HEK293 (cell line): ENCODE data around the gene DHCR7.
A peak's percentile ranks its signal among the peaks of the same experiment; 100 is the strongest.

Experiments
- GLI4 ChIP-seq: fragments of 450-650 bp; formaldehyde crosslinking; IDR thresholded peaks from 2 replicates; pipeline ENCODE4 v1.5.1; 2016; ENCODE audit warnings: missing biosample characterization, missing genetic modification characterization
- OSR2 ChIP-seq: fragments of 450-650 bp; formaldehyde crosslinking; IDR thresholded peaks from 2 replicates; pipeline ENCODE4 v1.5.1; 2016; ENCODE audit warnings: missing biosample characterization, missing genetic modification characterization
- RBAK ChIP-seq: fragments of 450-650 bp; formaldehyde crosslinking; IDR thresholded peaks from 2 replicates; pipeline ENCODE4 v1.5.1; 2016; ENCODE audit warnings: missing biosample characterization, missing genetic modification characterization
- SCRT2 ChIP-seq: fragments of 450-650 bp; formaldehyde crosslinking; IDR thresholded peaks from 2 replicates; pipeline ENCODE4 v1.5.1; 2016; ENCODE audit warnings: missing biosample characterization, missing genetic modification characterization
- SP2 ChIP-seq: fragments of 450-650 bp; formaldehyde crosslinking; IDR thresholded peaks from 2 replicates; pipeline ENCODE4 v1.5.1; 2016; ENCODE audit warnings: missing biosample characterization, missing genetic modification characterization
- ZBTB21 ChIP-seq: fragments of 450-650 bp; formaldehyde crosslinking; IDR thresholded peaks from 2 replicates; pipeline ENCODE4 v1.5.1; 2017; ENCODE audit warnings: missing biosample characterization, missing genetic modification characterization
- ZBTB48 ChIP-seq: fragments of 450-650 bp; formaldehyde crosslinking; IDR thresholded peaks from 2 replicates; pipeline ENCODE4 v1.5.1; 2016; ENCODE audit warnings: missing biosample characterization, missing genetic modification characterization
- ZBTB8A ChIP-seq: fragments of 450-650 bp; formaldehyde crosslinking; IDR thresholded peaks from 2 replicates; pipeline ENCODE4 v1.5.1; 2016; ENCODE audit warnings: missing biosample characterization, missing genetic modification characterization
- ZFP3 ChIP-seq: fragments of 450-650 bp; formaldehyde crosslinking; IDR thresholded peaks from 2 replicates; pipeline ENCODE4 v1.5.1; 2016; ENCODE audit warnings: low read depth, missing biosample characterization, missing genetic modification characterization
- ZNF157 ChIP-seq: fragments of 450-650 bp; formaldehyde crosslinking; IDR thresholded peaks from 2 replicates; pipeline ENCODE4 v1.5.1; 2016; ENCODE audit warnings: missing biosample characterization, missing genetic modification characterization
- ZNF169 ChIP-seq: fragments of 450-650 bp; formaldehyde crosslinking; IDR thresholded peaks from 2 replicates; pipeline ENCODE4 v1.5.1; 2016; ENCODE audit warnings: missing biosample characterization, missing genetic modification characterization
- ZNF211 ChIP-seq: fragments of 450-650 bp; formaldehyde crosslinking; IDR thresholded peaks from 2 replicates; pipeline ENCODE4 v1.5.1; 2016; ENCODE audit warnings: low read depth, missing biosample characterization, missing genetic modification characterization
- ZNF274 ChIP-seq, 2 experiments: fragments of 200-500 bp in 1 of 2; fragments of 450-650 bp in 1 of 2; sonication (Bioruptor generic) in 1 of 2; formaldehyde crosslinking in 1 of 2; IDR thresholded peaks; 2 replicates each; pipeline versions ENCODE4 v1.5.1 to v1.6.1; 2014 to 2016; ENCODE audit warnings: borderline replicate concordance in 1 of 2, inconsistent platforms in 1 of 2, low read length in 1 of 2, missing biosample characterization in 1 of 2, missing genetic modification characterization in 1 of 2
- ZNF391 ChIP-seq: fragments of 450-650 bp; formaldehyde crosslinking; IDR thresholded peaks from 2 replicates; pipeline ENCODE4 v1.5.1; 2016; ENCODE audit warnings: low read depth, missing biosample characterization, missing genetic modification characterization, borderline replicate concordance
- ZNF394 ChIP-seq: fragments of 450-650 bp; formaldehyde crosslinking; IDR thresholded peaks from 2 replicates; pipeline ENCODE4 v1.5.1; 2016; ENCODE audit warnings: missing biosample characterization, missing genetic modification characterization, mild to moderate bottlenecking, moderate library complexity, borderline replicate concordance
- ZNF48 ChIP-seq: fragments of 450-650 bp; formaldehyde crosslinking; IDR thresholded peaks from 2 replicates; pipeline ENCODE4 v1.5.1; 2016; ENCODE audit warnings: missing biosample characterization, missing genetic modification characterization
- ZNF514 ChIP-seq: fragments of 450-650 bp; formaldehyde crosslinking; IDR thresholded peaks from 2 replicates; pipeline ENCODE4 v1.5.1; 2016; ENCODE audit warnings: missing biosample characterization, missing genetic modification characterization
- ZNF548 ChIP-seq: fragments of 450-650 bp; formaldehyde crosslinking; IDR thresholded peaks from 2 replicates; pipeline ENCODE4 v1.5.1; 2016; ENCODE audit warnings: missing biosample characterization, missing genetic modification characterization
- ZNF549 ChIP-seq: fragments of 450-650 bp; IDR thresholded peaks from 2 replicates; pipeline ENCODE4 v1.5.1; 2018; ENCODE audit warnings: missing biosample characterization, missing genetic modification characterization, mild to moderate bottlenecking, inconsistent platforms, moderate library complexity
- ZNF596 ChIP-seq: fragments of 450-650 bp; IDR thresholded peaks from 2 replicates; pipeline ENCODE4 v1.5.0; 2018; ENCODE audit warnings: missing biosample characterization, mild to moderate bottlenecking, missing genetic modification characterization, moderate library complexity
- ZNF654 ChIP-seq: fragments of 450-650 bp; formaldehyde crosslinking; IDR thresholded peaks from 2 replicates; pipeline ENCODE4 v1.5.1; 2016; ENCODE audit warnings: low read depth, missing biosample characterization, missing genetic modification characterization
- ZSCAN16 ChIP-seq: fragments of 450-650 bp; formaldehyde crosslinking; IDR thresholded peaks from 2 replicates; pipeline ENCODE4 v1.5.1; 2016; ENCODE audit warnings: missing biosample characterization, missing genetic modification characterization
- TF ChIP-seq, protein P1 (sequence below): fragments of 450-650 bp; formaldehyde crosslinking; IDR thresholded peaks from 2 replicates; pipeline ENCODE4 v1.5.1; 2016; ENCODE audit warnings: missing biosample characterization, missing genetic modification characterization
- TF ChIP-seq, protein P2 (sequence below): fragments of 450-650 bp; formaldehyde crosslinking; IDR thresholded peaks from 2 replicates; pipeline ENCODE4 v1.5.1; 2016; ENCODE audit warnings: missing biosample characterization, missing genetic modification characterization
- TF ChIP-seq, protein P3 (sequence below): fragments of 450-650 bp; formaldehyde crosslinking; IDR thresholded peaks from 2 replicates; pipeline ENCODE4 v1.5.1; 2016; ENCODE audit warnings: missing biosample characterization, missing genetic modification characterization
- TF ChIP-seq, protein P4 (sequence below): fragments of 450-650 bp; IDR thresholded peaks from 2 replicates; pipeline ENCODE4 v1.5.1; 2018; ENCODE audit warnings: missing biosample characterization, missing genetic modification characterization
- TF ChIP-seq, protein P5 (sequence below): fragments of 450-650 bp; formaldehyde crosslinking; IDR thresholded peaks from 2 replicates; pipeline ENCODE4 v1.5.1; 2017; ENCODE audit warnings: missing biosample characterization, missing genetic modification characterization
- TF ChIP-seq, protein P6 (sequence below): fragments of 450-650 bp; IDR thresholded peaks from 2 replicates; pipeline ENCODE4 v1.5.1; 2018; ENCODE audit warnings: missing biosample characterization, mild to moderate bottlenecking, missing genetic modification characterization

DHCR7 gene

DNA sequence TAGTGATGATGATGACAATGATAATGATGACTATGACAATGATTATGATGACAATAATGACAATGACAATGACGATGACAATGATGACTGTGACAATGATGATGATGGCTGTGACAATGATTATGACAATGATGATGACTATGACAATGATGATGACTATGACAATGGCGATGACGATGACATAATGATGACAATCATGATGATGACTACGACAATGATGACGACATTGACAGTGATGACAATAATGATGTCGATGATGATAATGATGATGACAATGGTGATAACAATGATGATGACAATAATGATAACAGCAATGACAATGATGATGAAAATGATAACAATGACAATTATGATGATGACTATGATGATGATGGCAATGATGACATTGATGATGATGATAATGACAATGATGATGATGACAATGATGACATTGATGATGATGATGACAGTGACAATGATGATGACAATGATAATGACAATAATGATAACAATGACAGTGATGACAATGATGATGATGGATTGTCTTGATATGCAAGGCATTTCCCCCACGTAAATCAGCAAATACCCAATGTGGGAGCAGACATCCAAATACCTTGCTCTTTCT is 37.7 kb downstream of the DHCR7 start (continued):
- TF ChIP-seq, protein P1, sequence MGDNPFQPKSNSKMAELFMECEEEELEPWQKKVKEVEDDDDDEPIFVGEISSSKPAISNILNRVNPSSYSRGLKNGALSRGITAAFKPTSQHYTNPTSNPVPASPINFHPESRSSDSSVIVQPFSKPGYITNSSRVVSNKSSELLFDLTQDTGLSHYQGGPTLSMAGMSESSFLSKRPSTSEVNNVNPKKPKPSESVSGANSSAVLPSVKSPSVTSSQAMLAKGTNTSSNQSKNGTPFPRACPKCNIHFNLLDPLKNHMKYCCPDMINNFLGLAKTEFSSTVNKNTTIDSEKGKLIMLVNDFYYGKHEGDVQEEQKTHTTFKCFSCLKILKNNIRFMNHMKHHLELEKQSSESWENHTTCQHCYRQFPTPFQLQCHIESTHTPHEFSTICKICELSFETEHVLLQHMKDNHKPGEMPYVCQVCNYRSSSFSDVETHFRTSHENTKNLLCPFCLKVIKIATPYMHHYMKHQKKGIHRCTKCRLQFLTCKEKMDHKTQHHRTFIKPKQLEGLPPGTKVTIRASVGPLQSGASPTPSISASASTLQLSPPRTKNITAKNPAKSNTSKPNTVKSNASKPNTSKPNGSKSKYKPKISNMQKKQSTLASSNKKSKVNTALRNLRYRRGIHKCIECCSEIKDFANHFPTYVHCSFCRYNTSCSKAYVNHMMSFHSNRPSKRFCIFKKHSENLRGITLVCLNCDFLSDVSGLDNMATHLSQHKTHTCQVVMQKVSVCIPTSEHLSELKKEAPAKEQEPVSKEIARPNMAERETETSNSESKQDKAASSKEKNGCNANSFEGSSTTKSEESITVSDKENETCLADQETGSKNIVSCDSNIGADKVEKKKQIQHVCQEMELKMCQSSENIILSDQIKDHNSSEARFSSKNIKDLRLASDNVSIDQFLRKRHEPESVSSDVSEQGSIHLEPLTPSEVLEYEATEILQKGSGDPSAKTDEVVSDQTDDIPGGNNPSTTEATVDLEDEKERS (tag by site-specific recombination) = no peak
- TF ChIP-seq, protein P2, sequence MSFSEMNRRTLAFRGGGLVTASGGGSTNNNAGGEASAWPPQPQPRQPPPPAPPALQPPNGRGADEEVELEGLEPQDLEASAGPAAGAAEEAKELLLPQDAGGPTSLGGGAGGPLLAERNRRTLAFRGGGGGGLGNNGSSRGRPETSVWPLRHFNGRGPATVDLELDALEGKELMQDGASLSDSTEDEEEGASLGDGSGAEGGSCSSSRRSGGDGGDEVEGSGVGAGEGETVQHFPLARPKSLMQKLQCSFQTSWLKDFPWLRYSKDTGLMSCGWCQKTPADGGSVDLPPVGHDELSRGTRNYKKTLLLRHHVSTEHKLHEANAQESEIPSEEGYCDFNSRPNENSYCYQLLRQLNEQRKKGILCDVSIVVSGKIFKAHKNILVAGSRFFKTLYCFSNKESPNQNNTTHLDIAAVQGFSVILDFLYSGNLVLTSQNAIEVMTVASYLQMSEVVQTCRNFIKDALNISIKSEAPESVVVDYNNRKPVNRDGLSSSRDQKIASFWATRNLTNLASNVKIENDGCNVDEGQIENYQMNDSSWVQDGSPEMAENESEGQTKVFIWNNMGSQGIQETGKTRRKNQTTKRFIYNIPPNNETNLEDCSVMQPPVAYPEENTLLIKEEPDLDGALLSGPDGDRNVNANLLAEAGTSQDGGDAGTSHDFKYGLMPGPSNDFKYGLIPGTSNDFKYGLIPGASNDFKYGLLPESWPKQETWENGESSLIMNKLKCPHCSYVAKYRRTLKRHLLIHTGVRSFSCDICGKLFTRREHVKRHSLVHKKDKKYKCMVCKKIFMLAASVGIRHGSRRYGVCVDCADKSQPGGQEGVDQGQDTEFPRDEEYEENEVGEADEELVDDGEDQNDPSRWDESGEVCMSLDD (tag by site-specific recombination) = no peak
- no peak for TF ChIP-seq GLI4 (tag by site-specific recombination)
- TF ChIP-seq, protein P3, sequence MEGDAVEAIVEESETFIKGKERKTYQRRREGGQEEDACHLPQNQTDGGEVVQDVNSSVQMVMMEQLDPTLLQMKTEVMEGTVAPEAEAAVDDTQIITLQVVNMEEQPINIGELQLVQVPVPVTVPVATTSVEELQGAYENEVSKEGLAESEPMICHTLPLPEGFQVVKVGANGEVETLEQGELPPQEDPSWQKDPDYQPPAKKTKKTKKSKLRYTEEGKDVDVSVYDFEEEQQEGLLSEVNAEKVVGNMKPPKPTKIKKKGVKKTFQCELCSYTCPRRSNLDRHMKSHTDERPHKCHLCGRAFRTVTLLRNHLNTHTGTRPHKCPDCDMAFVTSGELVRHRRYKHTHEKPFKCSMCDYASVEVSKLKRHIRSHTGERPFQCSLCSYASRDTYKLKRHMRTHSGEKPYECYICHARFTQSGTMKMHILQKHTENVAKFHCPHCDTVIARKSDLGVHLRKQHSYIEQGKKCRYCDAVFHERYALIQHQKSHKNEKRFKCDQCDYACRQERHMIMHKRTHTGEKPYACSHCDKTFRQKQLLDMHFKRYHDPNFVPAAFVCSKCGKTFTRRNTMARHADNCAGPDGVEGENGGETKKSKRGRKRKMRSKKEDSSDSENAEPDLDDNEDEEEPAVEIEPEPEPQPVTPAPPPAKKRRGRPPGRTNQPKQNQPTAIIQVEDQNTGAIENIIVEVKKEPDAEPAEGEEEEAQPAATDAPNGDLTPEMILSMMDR = no peak
- TF ChIP-seq ZSCAN16 = no peak
- TF ChIP-seq ZNF549 = no peak
- 0 out of 2 replicates have a peak, but pooled peaks have one; percentile 34 for TF ChIP-seq ZNF169
- no peak for TF ChIP-seq OSR2
- no peak for TF ChIP-seq ZNF157 (tag by site-specific recombination)
- no peak for TF ChIP-seq ZNF514 (tag by site-specific recombination)
- no peak for TF ChIP-seq ZFP3
- TF ChIP-seq, protein P4, sequence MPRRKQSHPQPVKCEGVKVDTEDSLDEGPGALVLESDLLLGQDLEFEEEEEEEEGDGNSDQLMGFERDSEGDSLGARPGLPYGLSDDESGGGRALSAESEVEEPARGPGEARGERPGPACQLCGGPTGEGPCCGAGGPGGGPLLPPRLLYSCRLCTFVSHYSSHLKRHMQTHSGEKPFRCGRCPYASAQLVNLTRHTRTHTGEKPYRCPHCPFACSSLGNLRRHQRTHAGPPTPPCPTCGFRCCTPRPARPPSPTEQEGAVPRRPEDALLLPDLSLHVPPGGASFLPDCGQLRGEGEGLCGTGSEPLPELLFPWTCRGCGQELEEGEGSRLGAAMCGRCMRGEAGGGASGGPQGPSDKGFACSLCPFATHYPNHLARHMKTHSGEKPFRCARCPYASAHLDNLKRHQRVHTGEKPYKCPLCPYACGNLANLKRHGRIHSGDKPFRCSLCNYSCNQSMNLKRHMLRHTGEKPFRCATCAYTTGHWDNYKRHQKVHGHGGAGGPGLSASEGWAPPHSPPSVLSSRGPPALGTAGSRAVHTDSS (tag by site-specific recombination) = peak; percentile 85
- TF ChIP-seq, protein P5, sequence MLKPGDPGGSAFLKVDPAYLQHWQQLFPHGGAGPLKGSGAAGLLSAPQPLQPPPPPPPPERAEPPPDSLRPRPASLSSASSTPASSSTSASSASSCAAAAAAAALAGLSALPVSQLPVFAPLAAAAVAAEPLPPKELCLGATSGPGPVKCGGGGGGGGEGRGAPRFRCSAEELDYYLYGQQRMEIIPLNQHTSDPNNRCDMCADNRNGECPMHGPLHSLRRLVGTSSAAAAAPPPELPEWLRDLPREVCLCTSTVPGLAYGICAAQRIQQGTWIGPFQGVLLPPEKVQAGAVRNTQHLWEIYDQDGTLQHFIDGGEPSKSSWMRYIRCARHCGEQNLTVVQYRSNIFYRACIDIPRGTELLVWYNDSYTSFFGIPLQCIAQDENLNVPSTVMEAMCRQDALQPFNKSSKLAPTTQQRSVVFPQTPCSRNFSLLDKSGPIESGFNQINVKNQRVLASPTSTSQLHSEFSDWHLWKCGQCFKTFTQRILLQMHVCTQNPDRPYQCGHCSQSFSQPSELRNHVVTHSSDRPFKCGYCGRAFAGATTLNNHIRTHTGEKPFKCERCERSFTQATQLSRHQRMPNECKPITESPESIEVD = no peak
- no peak for TF ChIP-seq SCRT2
- TF ChIP-seq RBAK (tag by site-specific recombination) = 0 out of 2 replicates have a peak, but pooled peaks have one; percentile 74
- TF ChIP-seq ZBTB48 (tag by site-specific recombination) = no peak
- no peak for TF ChIP-seq ZNF394 (tag by site-specific recombination)
- TF ChIP-seq ZNF48 = no peak
- TF ChIP-seq, protein P6, sequence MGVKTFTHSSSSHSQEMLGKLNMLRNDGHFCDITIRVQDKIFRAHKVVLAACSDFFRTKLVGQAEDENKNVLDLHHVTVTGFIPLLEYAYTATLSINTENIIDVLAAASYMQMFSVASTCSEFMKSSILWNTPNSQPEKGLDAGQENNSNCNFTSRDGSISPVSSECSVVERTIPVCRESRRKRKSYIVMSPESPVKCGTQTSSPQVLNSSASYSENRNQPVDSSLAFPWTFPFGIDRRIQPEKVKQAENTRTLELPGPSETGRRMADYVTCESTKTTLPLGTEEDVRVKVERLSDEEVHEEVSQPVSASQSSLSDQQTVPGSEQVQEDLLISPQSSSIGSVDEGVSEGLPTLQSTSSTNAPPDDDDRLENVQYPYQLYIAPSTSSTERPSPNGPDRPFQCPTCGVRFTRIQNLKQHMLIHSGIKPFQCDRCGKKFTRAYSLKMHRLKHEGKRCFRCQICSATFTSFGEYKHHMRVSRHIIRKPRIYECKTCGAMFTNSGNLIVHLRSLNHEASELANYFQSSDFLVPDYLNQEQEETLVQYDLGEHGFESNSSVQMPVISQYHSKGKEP (tag by site-specific recombination) = no peak
- TF ChIP-seq ZBTB21 (tag by site-specific recombination) = no peak
- TF ChIP-seq ZBTB8A (tag by site-specific recombination) = no peak
- TF ChIP-seq ZNF211 = no peak
- no peak for TF ChIP-seq ZNF596 (tag by site-specific recombination)
- TF ChIP-seq ZNF548 = no peak
- no peak for TF ChIP-seq ZNF654
- no peak for TF ChIP-seq ZNF274 (IDR thresholded peaks at IDR 0.05; ENCODE audit: low read length)
- TF ChIP-seq ZNF274 (tag by site-specific recombination; IDR thresholded peaks at IDR 0.05; ENCODE audit: borderline replicate concordance) = no peak
- no peak for TF ChIP-seq SP2 (tag by site-specific recombination)
- no peak for TF ChIP-seq ZNF391
